Activated B cell treated with CpG ODN at 0.5 μM for 24 hours (primary cell): ENCODE results near the gene CLK2. TPM values are rescaled to one million over a fixed set of nuclear protein-coding genes. Genes with fewer than 3 reads are reported as not detected.

Experiments used
- ATAC-seq: fragments of 200-7000 bp; cut with Tn5 transposase; one replicate; pipeline ENCODE4 v1.10.0; 2021; ENCODE audit warnings: low read depth, mild to moderate bottlenecking, moderate library complexity
- CTCF ChIA-PET: fragments of 350-600 bp; sonication (Branson Sonifier 250); formaldehyde crosslinking; loops from one replicate; lab custom pipeline; 2021; ENCODE audit warnings: antibody characterized with exemption; lab: Charles Lee
- POLR2A ChIA-PET: fragments of 350-600 bp; sonication (Branson Sonifier 250); formaldehyde crosslinking; loops from one replicate; lab custom pipeline; 2021; ENCODE audit warnings: antibody characterized with exemption; lab: Charles Lee
- DNase-seq: peaks from one replicate; pipeline ENCODE4 v3.0.0; 2022
- H3K27ac Mint-ChIP-seq: one replicate; pipeline ENCODE4 v1.8.0; 2020; ENCODE audit warnings: mixed read lengths
- H3K27me3 Mint-ChIP-seq: one replicate; pipeline ENCODE4 v1.8.0; 2021; ENCODE audit warnings: mixed read lengths
- H3K36me3 Mint-ChIP-seq: one replicate; pipeline ENCODE4 v1.8.0; 2021; ENCODE audit warnings: low read depth, mixed read lengths
- H3K4me1 Mint-ChIP-seq: one replicate; pipeline ENCODE4 v1.8.0; 2021; ENCODE audit warnings: mixed read lengths
- H3K4me3 Mint-ChIP-seq: one replicate; pipeline ENCODE4 v1.8.0; 2020; ENCODE audit warnings: mild to moderate bottlenecking, mixed read lengths
- H3K9me3 Mint-ChIP-seq: one replicate; pipeline ENCODE4 v1.8.0; 2020; ENCODE audit warnings: mixed read lengths
- intact Hi-C: fragments of 100-400 bp; cut with micrococcal nuclease; formaldehyde crosslinking; loops from one replicate; pipeline ENCODE4 v1.15.1; 2024
- total RNA-seq: library from RNA; stranded (reverse); gene quantifications from 2 replicates; pipeline ENCODE4 v1.2.3, GENCODE V29; 2022
- TF ChIP-seq, protein P1 (sequence below): fragments of 200-600 bp; IDR thresholded peaks from one replicate; pipeline ENCODE4 v1.8.0; 2022; ENCODE audit warnings: antibody characterized with exemption, mild to moderate bottlenecking

The CLK2 gene
- total RNA-seq, 1 donor from 2014 or later: 112 TPM

DNA sequence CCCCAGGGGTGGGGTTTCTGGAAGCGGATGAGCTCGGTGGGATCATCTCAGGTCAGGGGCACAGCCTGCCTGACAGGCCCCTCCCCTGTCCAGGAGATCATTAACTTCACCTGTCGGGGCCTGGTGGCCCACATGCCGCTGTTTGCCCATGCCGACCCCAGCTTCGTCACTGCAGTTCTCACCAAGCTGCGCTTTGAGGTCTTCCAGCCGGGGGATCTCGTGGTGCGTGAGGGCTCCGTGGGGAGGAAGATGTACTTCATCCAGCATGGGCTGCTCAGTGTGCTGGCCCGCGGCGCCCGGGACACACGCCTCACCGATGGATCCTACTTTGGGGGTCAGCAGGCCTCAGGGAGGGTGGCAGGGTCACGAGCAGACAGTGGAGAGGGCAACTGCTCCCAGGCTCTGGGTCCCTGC, 12.3 kb upstream of the CLK2 start:
- CTCF ChIA-PET: interaction anchor here (0.6 kb wide), 1 partner anchor 38 kb away, joined by 3 read pairs; no protein-coding TSS in a partner anchor
- Mint-ChIP-seq H3K4me1 (no peaks in the 10 kb centered on the region), H3K27ac (no peak overlapping the region), H3K9me3 (no peaks in the 10 kb centered on the region), H3K4me3 (no peak overlapping the region), H3K27me3 (no peaks in the 10 kb centered on the region), H3K36me3 (no peaks in the 10 kb centered on the region)
- POLR2A ChIA-PET: no interaction called here
- DNase-seq (no peak), ATAC-seq (no peak)
- TF ChIP-seq, protein P1, sequence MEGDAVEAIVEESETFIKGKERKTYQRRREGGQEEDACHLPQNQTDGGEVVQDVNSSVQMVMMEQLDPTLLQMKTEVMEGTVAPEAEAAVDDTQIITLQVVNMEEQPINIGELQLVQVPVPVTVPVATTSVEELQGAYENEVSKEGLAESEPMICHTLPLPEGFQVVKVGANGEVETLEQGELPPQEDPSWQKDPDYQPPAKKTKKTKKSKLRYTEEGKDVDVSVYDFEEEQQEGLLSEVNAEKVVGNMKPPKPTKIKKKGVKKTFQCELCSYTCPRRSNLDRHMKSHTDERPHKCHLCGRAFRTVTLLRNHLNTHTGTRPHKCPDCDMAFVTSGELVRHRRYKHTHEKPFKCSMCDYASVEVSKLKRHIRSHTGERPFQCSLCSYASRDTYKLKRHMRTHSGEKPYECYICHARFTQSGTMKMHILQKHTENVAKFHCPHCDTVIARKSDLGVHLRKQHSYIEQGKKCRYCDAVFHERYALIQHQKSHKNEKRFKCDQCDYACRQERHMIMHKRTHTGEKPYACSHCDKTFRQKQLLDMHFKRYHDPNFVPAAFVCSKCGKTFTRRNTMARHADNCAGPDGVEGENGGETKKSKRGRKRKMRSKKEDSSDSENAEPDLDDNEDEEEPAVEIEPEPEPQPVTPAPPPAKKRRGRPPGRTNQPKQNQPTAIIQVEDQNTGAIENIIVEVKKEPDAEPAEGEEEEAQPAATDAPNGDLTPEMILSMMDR: no peak
- intact Hi-C loops: no loop called here

DNA sequence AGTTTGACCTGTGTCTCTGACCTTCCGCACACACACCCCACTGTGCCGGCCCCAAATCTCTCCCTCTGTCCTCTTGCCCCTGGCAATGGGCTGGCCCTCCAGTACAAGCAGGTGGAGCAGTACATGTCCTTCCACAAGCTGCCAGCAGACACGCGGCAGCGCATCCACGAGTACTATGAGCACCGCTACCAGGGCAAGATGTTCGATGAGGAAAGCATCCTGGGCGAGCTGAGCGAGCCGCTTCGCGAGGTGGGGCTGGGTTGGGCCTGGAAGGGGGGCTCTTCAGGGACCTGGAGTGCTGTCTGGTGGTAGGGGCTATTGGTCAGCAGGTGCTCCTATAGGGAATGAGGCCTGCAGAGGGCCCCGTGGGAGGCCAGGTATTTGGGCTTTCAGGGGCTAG, 11.8 kb upstream of the CLK2 start:
- H3K27me3 Mint-ChIP-seq: no peaks in the 10 kb centered on the region
- H3K36me3 Mint-ChIP-seq: no peaks in the 10 kb centered on the region
- CTCF ChIA-PET: no interaction called here
- no peak overlapping the region for H3K27ac Mint-ChIP-seq
- ATAC-seq: no peak
- no peak overlapping the region for H3K4me3 Mint-ChIP-seq
- no peaks in the 10 kb centered on the region for H3K9me3 Mint-ChIP-seq
- POLR2A ChIA-PET: no interaction called here
- DNase-seq: no peak
- intact Hi-C loops: no loop called here
- no peaks in the 10 kb centered on the region for H3K4me1 Mint-ChIP-seq
- TF ChIP-seq, protein P1: no peak

DNA sequence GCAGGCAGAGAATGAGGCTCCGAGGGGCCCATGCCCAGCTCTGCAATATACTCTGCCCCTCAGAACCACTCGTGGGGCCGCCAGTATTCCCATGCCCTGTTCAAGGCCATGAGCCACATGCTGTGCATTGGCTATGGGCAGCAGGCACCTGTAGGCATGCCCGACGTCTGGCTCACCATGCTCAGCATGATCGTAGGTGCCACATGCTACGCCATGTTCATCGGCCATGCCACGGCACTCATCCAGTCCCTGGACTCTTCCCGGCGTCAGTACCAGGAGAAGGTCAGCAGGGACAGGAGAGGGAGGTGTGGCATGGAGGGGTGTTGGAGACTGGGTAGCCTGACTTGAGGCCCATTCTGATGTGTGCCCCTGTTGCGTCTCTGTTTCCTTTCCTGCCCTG, 11.2 kb upstream of the CLK2 start:
- Mint-ChIP-seq H3K4me3 (no peak overlapping the region), H3K9me3 (no peaks in the 10 kb centered on the region), H3K36me3 (no peaks in the 10 kb centered on the region), H3K4me1 (no peaks in the 10 kb centered on the region), H3K27ac (no peak overlapping the region), H3K27me3 (no peaks in the 10 kb centered on the region)
- CTCF ChIA-PET: no interaction called here
- no peak for DNase-seq
- intact Hi-C loops: no loop called here
- ATAC-seq: no peak
- POLR2A ChIA-PET: interaction anchor here (0.6 kb wide), 1 partner anchor 11 kb away, joined by 4 read pairs; the partner anchor contains the start of gene CLK2
- TF ChIP-seq, protein P1: no peak

DNA sequence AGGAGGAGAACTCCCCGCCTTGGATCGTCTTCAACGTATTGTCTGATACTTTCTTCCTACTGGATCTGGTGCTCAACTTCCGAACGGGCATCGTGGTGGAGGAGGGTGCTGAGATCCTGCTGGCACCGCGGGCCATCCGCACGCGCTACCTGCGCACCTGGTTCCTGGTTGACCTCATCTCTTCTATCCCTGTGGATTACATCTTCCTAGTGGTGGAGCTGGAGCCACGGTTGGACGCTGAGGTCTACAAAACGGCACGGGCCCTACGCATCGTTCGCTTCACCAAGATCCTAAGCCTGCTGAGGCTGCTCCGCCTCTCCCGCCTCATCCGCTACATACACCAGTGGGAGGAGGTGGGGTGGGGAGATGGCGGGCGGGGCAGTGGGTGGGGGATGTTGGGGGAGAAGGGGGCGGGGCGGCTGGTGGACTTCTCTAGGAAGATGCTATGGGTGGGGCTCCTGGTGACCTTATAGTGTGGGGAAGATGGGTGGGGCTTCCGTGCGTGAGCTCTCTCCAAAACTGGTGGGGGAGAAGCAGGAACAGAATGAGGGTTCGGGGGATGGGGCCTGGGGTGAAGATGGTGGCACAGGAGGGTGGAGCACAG, 9.3 kb upstream of the CLK2 start:
- H3K4me3 Mint-ChIP-seq: no peak overlapping the region
- POLR2A ChIA-PET: no interaction called here
- TF ChIP-seq, protein P1: no peak
- no peak overlapping the region for H3K27ac Mint-ChIP-seq
- DNase-seq (no peak), ATAC-seq (no peak)
- CTCF ChIA-PET: no interaction called here
- no peaks in the 10 kb centered on the region for H3K27me3 Mint-ChIP-seq
- intact Hi-C loops: no loop called here
- peaks cover 8% of the 10 kb centered on the region for H3K4me1 Mint-ChIP-seq
- H3K36me3 Mint-ChIP-seq: no peaks in the 10 kb centered on the region
- H3K9me3 Mint-ChIP-seq: no peaks in the 10 kb centered on the region

DNA sequence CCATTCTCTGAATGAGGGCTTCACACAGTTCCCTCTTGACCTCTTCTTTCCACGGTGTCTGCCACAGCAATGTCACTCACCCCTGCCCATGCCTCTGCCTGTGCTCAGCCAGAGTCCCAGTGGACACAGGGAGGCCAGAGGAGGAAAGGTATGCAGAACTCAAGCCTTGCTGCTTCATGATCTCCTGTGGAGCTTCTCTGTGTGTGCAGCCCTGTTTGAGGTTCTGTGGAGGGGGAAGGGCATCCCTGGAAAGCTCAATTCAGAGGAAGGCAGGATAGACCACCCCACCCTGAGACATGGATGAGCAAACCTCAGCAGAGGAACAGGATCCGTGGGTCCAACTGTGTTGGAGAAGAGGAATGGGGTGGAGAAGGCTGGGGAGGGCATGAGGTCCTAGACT, 6.0 kb upstream of the CLK2 start:
- DNase-seq (no peak), ATAC-seq (no peak)
- peaks cover 22% of the 10 kb centered on the region for H3K4me1 Mint-ChIP-seq
- H3K4me3 Mint-ChIP-seq: no peak overlapping the region
- no peaks in the 10 kb centered on the region for H3K27me3 Mint-ChIP-seq
- no peaks in the 10 kb centered on the region for H3K36me3 Mint-ChIP-seq
- ChIA-PET CTCF (no interaction called here), POLR2A (interaction anchor here (1.5 kb wide), 1 partner anchor 29 kb away, joined by 5 read pairs; the partner anchor contains the start of gene FDPS)
- intact Hi-C loops: loop anchor here (5.0 to 10.0 kb wide), 2 partner anchors 37 to 286 kb away; partner anchors contain the start of gene ASH1L
- TF ChIP-seq, protein P1: no peak
- no peaks in the 10 kb centered on the region for H3K9me3 Mint-ChIP-seq
- no peak overlapping the region for H3K27ac Mint-ChIP-seq
